GM23338 (cell line): ENCODE measurements around the gene FARP1. TPM values are rescaled to one million over a fixed set of nuclear protein-coding genes. Genes with fewer than 3 reads are reported as not detected.

Source experiments
- ATAC-seq: fragments of 200-7000 bp; cut with Tn5 transposase; 3 replicates; pipeline ENCODE4 v1.9.1; 2020
- DNase-seq: peaks from one replicate; pipeline ENCODE4 v3.0.0-alpha.2; 2015; ENCODE audit warnings: low spot score
- H2AFZ ChIP-seq: fragments of 200-600 bp; sonication (generic); 2 replicates; pipeline ENCODE4 v1.8.0; 2016; ENCODE audit warnings: antibody characterized with exemption, mild to moderate bottlenecking, moderate library complexity
- H3F3A ChIP-seq: fragments of 200-600 bp; sonication (generic); replicated peaks from 2 replicates; pipeline ENCODE4 v1.8.0; 2017; ENCODE audit warnings: antibody characterized with exemption, mixed run types, low read depth
- H3K27ac ChIP-seq: fragments of 200-600 bp; sonication (generic); 2 replicates; pipeline ENCODE4 v1.6.1; 2016; ENCODE audit warnings: low read depth
- H3K27me3 ChIP-seq: fragments of 200-600 bp; sonication (generic); 2 replicates; pipeline ENCODE4 v1.8.0; 2016; ENCODE audit warnings: mild to moderate bottlenecking, mixed run types, moderate library complexity; ENCODE audit not compliant: insufficient read depth
- H3K36me3 ChIP-seq: fragments of 200-600 bp; sonication (generic); 2 replicates; pipeline ENCODE4 v1.8.0; 2016; ENCODE audit warnings: mild to moderate bottlenecking; ENCODE audit not compliant: insufficient read depth
- H3K4me1 ChIP-seq: fragments of 200-600 bp; sonication (generic); 2 replicates; pipeline ENCODE4 v1.8.0; 2016; ENCODE audit warnings: mild to moderate bottlenecking, moderate library complexity; ENCODE audit not compliant: insufficient read depth
- H3K4me2 ChIP-seq: fragments of 200-600 bp; sonication (generic); 2 replicates; pipeline ENCODE4 v1.7.1; 2017; ENCODE audit warnings: mixed run types
- H3K4me3 ChIP-seq: fragments of 200-600 bp; sonication (generic); 2 replicates; pipeline ENCODE4 v1.6.1; 2016; ENCODE audit warnings: mixed run types
- H3K79me2 ChIP-seq: fragments of 200-600 bp; sonication (generic); replicated peaks from 2 replicates; pipeline ENCODE4 v1.8.0; 2017; ENCODE audit warnings: mild to moderate bottlenecking; ENCODE audit not compliant: insufficient read depth
- H3K9me2 ChIP-seq: fragments of 200-600 bp; sonication (generic); 2 replicates; pipeline ENCODE4 v1.8.0; 2017; ENCODE audit not compliant: insufficient read depth
- H4K20me1 ChIP-seq: fragments of 200-600 bp; sonication (generic); replicated peaks from 2 replicates; pipeline ENCODE4 v1.8.0; 2017; ENCODE audit warnings: mild to moderate bottlenecking; ENCODE audit not compliant: insufficient read depth
- H3K27ac Mint-ChIP-seq: 2 replicates; pipeline ENCODE4 v1.8.0; 2020; ENCODE audit warnings: inconsistent platforms, mild to moderate bottlenecking, moderate library complexity, mixed read lengths
- H3K27me3 Mint-ChIP-seq: 3 replicates; pipeline ENCODE4 v1.8.0; 2022; ENCODE audit warnings: low read depth, mild to moderate bottlenecking, moderate library complexity, mixed read lengths, inconsistent platforms; ENCODE audit not compliant: insufficient read depth, poor library complexity
- H3K36me3 Mint-ChIP-seq: 3 replicates; pipeline ENCODE4 v1.8.0; 2021; ENCODE audit warnings: low read depth, mild to moderate bottlenecking, inconsistent platforms, moderate library complexity, mixed read lengths
- H3K4me1 Mint-ChIP-seq: 3 replicates; pipeline ENCODE4 v1.8.0; 2020; ENCODE audit warnings: mild to moderate bottlenecking, inconsistent platforms, mixed read lengths
- H3K4me3 Mint-ChIP-seq: 3 replicates; pipeline ENCODE4 v1.8.0; 2021; ENCODE audit warnings: moderate library complexity, mild to moderate bottlenecking, inconsistent platforms, mixed read lengths
- H3K9me3 Mint-ChIP-seq: 3 replicates; pipeline ENCODE4 v1.8.0; 2020; ENCODE audit warnings: moderate library complexity, mild to moderate bottlenecking, inconsistent platforms, mixed read lengths
- EZH2 ChIP-seq: fragments of 200-600 bp; sonication (generic); IDR thresholded peaks from one replicate; pipeline ENCODE4 v1.8.0; 2017; ENCODE audit warnings: antibody characterized with exemption, mild to moderate bottlenecking, low read depth; ENCODE audit not compliant: unreplicated experiment
- NANOG ChIP-seq: IDR thresholded peaks from 2 replicates; pipeline ENCODE4 v1.6.1; 2016; ENCODE audit warnings: antibody characterized with exemption, borderline replicate concordance
- POLR2AphosphoS5 ChIP-seq: IDR thresholded peaks from 2 replicates; pipeline ENCODE4 v1.6.1; 2016; ENCODE audit warnings: antibody characterized with exemption, low read depth
- STAT1 ChIP-seq: IDR thresholded peaks from one replicate; pipeline ENCODE4 v1.6.1; 2016; ENCODE audit warnings: antibody characterized with exemption; ENCODE audit not compliant: unreplicated experiment
- ZNF114 ChIP-seq: fragments of 250-450 bp; sonication (Bioruptor Pico); IDR thresholded peaks from 2 replicates; pipeline ENCODE4 v1.5.0; 2020; ENCODE audit warnings: mild to moderate bottlenecking, moderate library complexity
- ZNF331 ChIP-seq: fragments of 250-450 bp; sonication (Bioruptor Pico); IDR thresholded peaks from 2 replicates; pipeline ENCODE4 v1.5.0; 2020; ENCODE audit warnings: low read depth, mild to moderate bottlenecking, moderate library complexity
- polyA plus RNA-seq: library from polyadenylated mRNA; unstranded; fragments of >200 nt; fragmentation: Nextera tagmentation; extraction: Ambion mirVana; gene quantifications from 2 replicates; pipeline ENCODE4 v1.2.1, GENCODE V29; 2016
- total RNA-seq: library from RNA; depleted of rRNA; stranded (reverse); fragments of >200 nt; shearing (Covaris generic); gene quantifications from 2 replicates; pipeline ENCODE4 v1.2.3, GENCODE V29; 2014
- TF ChIP-seq, protein P1 (sequence below), 2 experiments: fragments of 200-600 bp in 1 of 2; sonication (generic) in 1 of 2; conservative IDR thresholded peaks; 2 replicates each; pipeline versions ENCODE4 v1.5.1 to v1.6.1; 2016 to 2017; ENCODE audit warnings: antibody characterized with exemption in 2 of 2, low read depth in 2 of 2, mild to moderate bottlenecking in 2 of 2, moderate library complexity in 1 of 2
- TF ChIP-seq, protein P2 (sequence below): IDR thresholded peaks from one replicate; pipeline ENCODE4 v1.6.1; 2018; ENCODE audit warnings: antibody characterized with exemption; ENCODE audit not compliant: unreplicated experiment
- TF ChIP-seq, protein P3 (sequence below): IDR thresholded peaks from 2 replicates; pipeline ENCODE4 v1.6.1; 2016; ENCODE audit warnings: antibody characterized with exemption
- TF ChIP-seq, protein P4 (sequence below): fragments of 250-450 bp; sonication (Bioruptor Pico); IDR thresholded peaks from 2 replicates; pipeline ENCODE4 v1.5.0; 2020; ENCODE audit warnings: mild to moderate bottlenecking, moderate library complexity

The FARP1 gene
- total and polyA plus RNA-seq, 2 experiments from 2014 or later, result 53.6 to 82.5 TPM

DNA sequence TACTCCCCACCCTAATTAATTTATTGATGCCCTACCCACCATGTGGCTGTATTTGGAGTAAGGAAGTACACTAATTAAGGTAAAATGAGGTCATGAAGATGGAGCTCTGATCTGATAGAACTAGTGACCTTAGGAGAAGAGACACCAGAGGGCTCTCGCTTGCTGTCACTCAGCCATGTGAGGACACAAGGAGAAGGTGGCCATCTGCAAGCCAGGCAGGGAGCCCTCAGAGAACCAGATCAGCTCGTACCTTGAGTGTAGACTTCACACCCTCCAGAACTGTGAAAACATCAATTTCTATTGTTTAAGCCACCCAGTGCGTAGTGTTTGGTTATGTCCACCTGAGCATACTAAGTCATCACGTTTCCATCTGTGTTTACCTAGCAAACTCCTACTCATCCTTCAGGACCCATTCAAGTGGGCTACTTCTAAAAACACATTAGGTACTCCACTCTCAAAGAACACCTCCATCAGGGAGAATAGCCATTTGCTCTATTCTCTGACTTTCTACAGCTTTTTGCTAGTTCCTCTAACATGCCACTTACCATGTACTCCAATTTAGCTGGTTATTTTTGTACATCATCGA, 191.8 kb downstream of the FARP1 start:
- no peaks in the 10 kb centered on the region for H3K36me3 ChIP-seq

More for the DNA sequence above, 191.8 kb downstream of the FARP1 start:
- Histone ChIP-seq H3K9me2 (no peaks in the 10 kb centered on the region), H3K27ac (no peak overlapping the region), H3K4me1 (peaks cover 25% of the 10 kb centered on the region), H3F3A (no peaks in the 10 kb centered on the region), H2AFZ (no peak overlapping the region), H3K4me2 (no peak overlapping the region), H3K79me2 (peaks cover 57% of the 10 kb centered on the region), H4K20me1 (no peaks in the 10 kb centered on the region), H3K4me3 (no peak overlapping the region), H3K27me3 (no peaks in the 10 kb centered on the region)
- Mint-ChIP-seq H3K36me3 (peaks cover 27% of the 10 kb centered on the region), H3K4me1 (peaks cover 50% of the 10 kb centered on the region), H3K9me3 (peaks cover 12% of the 10 kb centered on the region), H3K4me3 (no peak overlapping the region), H3K27me3 (peaks cover 4% of the 10 kb centered on the region), H3K27ac (no peak overlapping the region)
- DNase-seq (no peak), ATAC-seq (no peak)
- TF ChIP-seq STAT1 (no peak), ZNF331 (CRISPR knock-in tag) (no peak), ZNF114 (CRISPR knock-in tag) (no peak), EZH2 (no peak), NANOG (no peak), POLR2AphosphoS5 (no peak)
- TF ChIP-seq, protein P1, sequence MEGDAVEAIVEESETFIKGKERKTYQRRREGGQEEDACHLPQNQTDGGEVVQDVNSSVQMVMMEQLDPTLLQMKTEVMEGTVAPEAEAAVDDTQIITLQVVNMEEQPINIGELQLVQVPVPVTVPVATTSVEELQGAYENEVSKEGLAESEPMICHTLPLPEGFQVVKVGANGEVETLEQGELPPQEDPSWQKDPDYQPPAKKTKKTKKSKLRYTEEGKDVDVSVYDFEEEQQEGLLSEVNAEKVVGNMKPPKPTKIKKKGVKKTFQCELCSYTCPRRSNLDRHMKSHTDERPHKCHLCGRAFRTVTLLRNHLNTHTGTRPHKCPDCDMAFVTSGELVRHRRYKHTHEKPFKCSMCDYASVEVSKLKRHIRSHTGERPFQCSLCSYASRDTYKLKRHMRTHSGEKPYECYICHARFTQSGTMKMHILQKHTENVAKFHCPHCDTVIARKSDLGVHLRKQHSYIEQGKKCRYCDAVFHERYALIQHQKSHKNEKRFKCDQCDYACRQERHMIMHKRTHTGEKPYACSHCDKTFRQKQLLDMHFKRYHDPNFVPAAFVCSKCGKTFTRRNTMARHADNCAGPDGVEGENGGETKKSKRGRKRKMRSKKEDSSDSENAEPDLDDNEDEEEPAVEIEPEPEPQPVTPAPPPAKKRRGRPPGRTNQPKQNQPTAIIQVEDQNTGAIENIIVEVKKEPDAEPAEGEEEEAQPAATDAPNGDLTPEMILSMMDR (conservative IDR thresholded peaks at IDR 0.05; ENCODE audit: low read depth in 2 of 2), result no peak
- TF ChIP-seq, protein P2, sequence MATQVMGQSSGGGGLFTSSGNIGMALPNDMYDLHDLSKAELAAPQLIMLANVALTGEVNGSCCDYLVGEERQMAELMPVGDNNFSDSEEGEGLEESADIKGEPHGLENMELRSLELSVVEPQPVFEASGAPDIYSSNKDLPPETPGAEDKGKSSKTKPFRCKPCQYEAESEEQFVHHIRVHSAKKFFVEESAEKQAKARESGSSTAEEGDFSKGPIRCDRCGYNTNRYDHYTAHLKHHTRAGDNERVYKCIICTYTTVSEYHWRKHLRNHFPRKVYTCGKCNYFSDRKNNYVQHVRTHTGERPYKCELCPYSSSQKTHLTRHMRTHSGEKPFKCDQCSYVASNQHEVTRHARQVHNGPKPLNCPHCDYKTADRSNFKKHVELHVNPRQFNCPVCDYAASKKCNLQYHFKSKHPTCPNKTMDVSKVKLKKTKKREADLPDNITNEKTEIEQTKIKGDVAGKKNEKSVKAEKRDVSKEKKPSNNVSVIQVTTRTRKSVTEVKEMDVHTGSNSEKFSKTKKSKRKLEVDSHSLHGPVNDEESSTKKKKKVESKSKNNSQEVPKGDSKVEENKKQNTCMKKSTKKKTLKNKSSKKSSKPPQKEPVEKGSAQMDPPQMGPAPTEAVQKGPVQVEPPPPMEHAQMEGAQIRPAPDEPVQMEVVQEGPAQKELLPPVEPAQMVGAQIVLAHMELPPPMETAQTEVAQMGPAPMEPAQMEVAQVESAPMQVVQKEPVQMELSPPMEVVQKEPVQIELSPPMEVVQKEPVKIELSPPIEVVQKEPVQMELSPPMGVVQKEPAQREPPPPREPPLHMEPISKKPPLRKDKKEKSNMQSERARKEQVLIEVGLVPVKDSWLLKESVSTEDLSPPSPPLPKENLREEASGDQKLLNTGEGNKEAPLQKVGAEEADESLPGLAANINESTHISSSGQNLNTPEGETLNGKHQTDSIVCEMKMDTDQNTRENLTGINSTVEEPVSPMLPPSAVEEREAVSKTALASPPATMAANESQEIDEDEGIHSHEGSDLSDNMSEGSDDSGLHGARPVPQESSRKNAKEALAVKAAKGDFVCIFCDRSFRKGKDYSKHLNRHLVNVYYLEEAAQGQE, result no peak
- TF ChIP-seq, protein P3, sequence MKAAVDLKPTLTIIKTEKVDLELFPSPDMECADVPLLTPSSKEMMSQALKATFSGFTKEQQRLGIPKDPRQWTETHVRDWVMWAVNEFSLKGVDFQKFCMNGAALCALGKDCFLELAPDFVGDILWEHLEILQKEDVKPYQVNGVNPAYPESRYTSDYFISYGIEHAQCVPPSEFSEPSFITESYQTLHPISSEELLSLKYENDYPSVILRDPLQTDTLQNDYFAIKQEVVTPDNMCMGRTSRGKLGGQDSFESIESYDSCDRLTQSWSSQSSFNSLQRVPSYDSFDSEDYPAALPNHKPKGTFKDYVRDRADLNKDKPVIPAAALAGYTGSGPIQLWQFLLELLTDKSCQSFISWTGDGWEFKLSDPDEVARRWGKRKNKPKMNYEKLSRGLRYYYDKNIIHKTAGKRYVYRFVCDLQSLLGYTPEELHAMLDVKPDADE, result no peak
- TF ChIP-seq, protein P4, sequence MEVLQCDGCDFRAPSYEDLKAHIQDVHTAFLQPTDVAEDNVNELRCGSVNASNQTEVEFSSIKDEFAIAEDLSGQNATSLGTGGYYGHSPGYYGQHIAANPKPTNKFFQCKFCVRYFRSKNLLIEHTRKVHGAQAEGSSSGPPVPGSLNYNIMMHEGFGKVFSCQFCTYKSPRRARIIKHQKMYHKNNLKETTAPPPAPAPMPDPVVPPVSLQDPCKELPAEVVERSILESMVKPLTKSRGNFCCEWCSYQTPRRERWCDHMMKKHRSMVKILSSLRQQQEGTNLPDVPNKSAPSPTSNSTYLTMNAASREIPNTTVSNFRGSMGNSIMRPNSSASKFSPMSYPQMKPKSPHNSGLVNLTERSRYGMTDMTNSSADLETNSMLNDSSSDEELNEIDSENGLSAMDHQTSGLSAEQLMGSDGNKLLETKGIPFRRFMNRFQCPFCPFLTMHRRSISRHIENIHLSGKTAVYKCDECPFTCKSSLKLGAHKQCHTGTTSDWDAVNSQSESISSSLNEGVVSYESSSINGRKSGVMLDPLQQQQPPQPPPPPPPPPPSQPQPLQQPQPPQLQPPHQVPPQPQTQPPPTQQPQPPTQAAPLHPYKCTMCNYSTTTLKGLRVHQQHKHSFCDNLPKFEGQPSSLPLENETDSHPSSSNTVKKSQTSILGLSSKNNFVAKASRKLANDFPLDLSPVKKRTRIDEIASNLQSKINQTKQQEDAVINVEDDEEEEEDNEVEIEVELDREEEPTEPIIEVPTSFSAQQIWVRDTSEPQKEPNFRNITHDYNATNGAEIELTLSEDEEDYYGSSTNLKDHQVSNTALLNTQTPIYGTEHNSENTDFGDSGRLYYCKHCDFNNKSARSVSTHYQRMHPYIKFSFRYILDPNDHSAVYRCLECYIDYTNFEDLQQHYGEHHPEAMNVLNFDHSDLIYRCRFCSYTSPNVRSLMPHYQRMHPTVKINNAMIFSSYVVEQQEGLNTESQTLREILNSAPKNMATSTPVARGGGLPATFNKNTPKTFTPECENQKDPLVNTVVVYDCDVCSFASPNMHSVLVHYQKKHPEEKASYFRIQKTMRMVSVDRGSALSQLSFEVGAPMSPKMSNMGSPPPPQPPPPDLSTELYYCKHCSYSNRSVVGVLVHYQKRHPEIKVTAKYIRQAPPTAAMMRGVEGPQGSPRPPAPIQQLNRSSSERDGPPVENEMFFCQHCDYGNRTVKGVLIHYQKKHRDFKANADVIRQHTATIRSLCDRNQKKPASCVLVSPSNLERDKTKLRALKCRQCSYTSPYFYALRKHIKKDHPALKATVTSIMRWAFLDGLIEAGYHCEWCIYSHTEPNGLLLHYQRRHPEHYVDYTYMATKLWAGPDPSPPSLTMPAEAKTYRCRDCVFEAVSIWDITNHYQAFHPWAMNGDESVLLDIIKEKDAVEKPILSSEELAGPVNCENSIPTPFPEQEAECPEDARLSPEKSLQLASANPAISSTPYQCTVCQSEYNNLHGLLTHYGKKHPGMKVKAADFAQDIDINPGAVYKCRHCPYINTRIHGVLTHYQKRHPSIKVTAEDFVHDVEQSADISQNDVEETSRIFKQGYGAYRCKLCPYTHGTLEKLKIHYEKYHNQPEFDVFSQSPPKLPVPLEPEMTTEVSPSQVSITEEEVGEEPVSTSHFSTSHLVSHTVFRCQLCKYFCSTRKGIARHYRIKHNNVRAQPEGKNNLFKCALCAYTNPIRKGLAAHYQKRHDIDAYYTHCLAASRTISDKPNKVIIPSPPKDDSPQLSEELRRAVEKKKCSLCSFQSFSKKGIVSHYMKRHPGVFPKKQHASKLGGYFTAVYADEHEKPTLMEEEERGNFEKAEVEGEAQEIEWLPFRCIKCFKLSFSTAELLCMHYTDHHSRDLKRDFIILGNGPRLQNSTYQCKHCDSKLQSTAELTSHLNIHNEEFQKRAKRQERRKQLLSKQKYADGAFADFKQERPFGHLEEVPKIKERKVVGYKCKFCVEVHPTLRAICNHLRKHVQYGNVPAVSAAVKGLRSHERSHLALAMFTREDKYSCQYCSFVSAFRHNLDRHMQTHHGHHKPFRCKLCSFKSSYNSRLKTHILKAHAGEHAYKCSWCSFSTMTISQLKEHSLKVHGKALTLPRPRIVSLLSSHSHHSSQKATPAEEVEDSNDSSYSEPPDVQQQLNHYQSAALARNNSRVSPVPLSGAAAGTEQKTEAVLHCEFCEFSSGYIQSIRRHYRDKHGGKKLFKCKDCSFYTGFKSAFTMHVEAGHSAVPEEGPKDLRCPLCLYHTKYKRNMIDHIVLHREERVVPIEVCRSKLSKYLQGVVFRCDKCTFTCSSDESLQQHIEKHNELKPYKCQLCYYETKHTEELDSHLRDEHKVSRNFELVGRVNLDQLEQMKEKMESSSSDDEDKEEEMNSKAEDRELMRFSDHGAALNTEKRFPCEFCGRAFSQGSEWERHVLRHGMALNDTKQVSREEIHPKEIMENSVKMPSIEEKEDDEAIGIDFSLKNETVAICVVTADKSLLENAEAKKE (CRISPR knock-in tag), result no peak
